WTC11 (cell line): ENCODE data around the gene AGBL2. TPM values are rescaled to one million over a fixed set of nuclear protein-coding genes. Genes with fewer than 3 reads are reported as not detected.
A peak's percentile ranks its signal among the peaks of the same experiment; 100 is the strongest.

ENCODE experiments used
- ATAC-seq: fragments of 200-7000 bp; cut with Tn5 transposase; 2 replicates; pipeline ENCODE4 v1.10.0; 2021; ENCODE audit warnings: mild to moderate bottlenecking, moderate library complexity
- Bru-seq: library from RNA; stranded (reverse); fragments of 400-500 nt; gene quantifications from one replicate; lab custom pipeline; 2021; lab: Mats Ljungman, UMichigan
- CTCF ChIA-PET: fragments of 300-600 bp; sonication (Branson Sonifier 250); formaldehyde crosslinking; loops from one replicate; lab custom pipeline; 2021; ENCODE audit warnings: antibody characterized with exemption; lab: Charles Lee
- POLR2A ChIA-PET: fragments of 350-600 bp; sonication (Branson Sonifier 250); formaldehyde crosslinking; loops from one replicate; lab custom pipeline; 2021; ENCODE audit warnings: antibody characterized with exemption; lab: Charles Lee
- DNase-seq: peaks from one replicate; pipeline ENCODE4 v3.0.0; 2021; ENCODE audit warnings: low spot score
- H3K27ac Mint-ChIP-seq: 2 replicates; pipeline ENCODE4 v1.8.0; 2021; ENCODE audit warnings: mixed read lengths
- H3K27me3 Mint-ChIP-seq: 2 replicates; pipeline ENCODE4 v1.8.0; 2021; ENCODE audit warnings: low read depth, mild to moderate bottlenecking, moderate library complexity, mixed read lengths
- H3K36me3 Mint-ChIP-seq: 2 replicates; pipeline ENCODE4 v1.8.0; 2021; ENCODE audit warnings: mixed read lengths
- H3K4me1 Mint-ChIP-seq: 2 replicates; pipeline ENCODE4 v1.8.0; 2022; ENCODE audit warnings: mixed read lengths
- H3K4me3 Mint-ChIP-seq: 2 replicates; pipeline ENCODE4 v1.8.0; 2021; ENCODE audit warnings: mild to moderate bottlenecking, moderate library complexity, mixed read lengths
- H3K9me3 Mint-ChIP-seq: 2 replicates; pipeline ENCODE4 v1.8.0; 2021; ENCODE audit warnings: mixed read lengths
- ESRRA ChIP-seq: sonication (generic); formaldehyde crosslinking; IDR thresholded peaks from 2 replicates; pipeline ENCODE4 v1.8.1; 2022; ENCODE audit warnings: mild to moderate bottlenecking, missing genetic modification reagents, borderline replicate concordance
- ETV6 ChIP-seq: sonication (generic); formaldehyde crosslinking; IDR thresholded peaks from 2 replicates; pipeline ENCODE4 v1.8.1; 2022; ENCODE audit warnings: mild to moderate bottlenecking, missing genetic modification reagents
- JUN ChIP-seq: sonication (generic); formaldehyde crosslinking; IDR thresholded peaks from 2 replicates; pipeline ENCODE4 v1.8.0; 2023; ENCODE audit warnings: mild to moderate bottlenecking, missing genetic modification reagents
- KAT7 ChIP-seq: sonication (generic); formaldehyde crosslinking; IDR thresholded peaks from 2 replicates; pipeline ENCODE4 v1.8.1; 2023; ENCODE audit warnings: missing genetic modification reagents, mild to moderate bottlenecking, borderline replicate concordance
- MXD4 ChIP-seq: fragments of 250-450 bp; sonication (Bioruptor Pico); IDR thresholded peaks from 2 replicates; pipeline ENCODE4 v1.8.0; 2021; ENCODE audit warnings: mild to moderate bottlenecking, moderate library complexity, borderline replicate concordance
- NFE2L1 ChIP-seq: sonication (generic); formaldehyde crosslinking; IDR thresholded peaks from 2 replicates; pipeline ENCODE4 v1.8.1; 2023; ENCODE audit warnings: missing genetic modification reagents
- NFYB ChIP-seq: sonication (generic); formaldehyde crosslinking; conservative IDR thresholded peaks from 2 replicates; pipeline ENCODE4 v1.8.0; 2022; ENCODE audit warnings: low read depth, missing genetic modification reagents
- RORB ChIP-seq: fragments of 250-450 bp; sonication (Bioruptor Pico); IDR thresholded peaks from 2 replicates; pipeline ENCODE4 v1.9.0; 2021; ENCODE audit warnings: mild to moderate bottlenecking
- SMAD3 ChIP-seq: sonication (generic); formaldehyde crosslinking; IDR thresholded peaks from 2 replicates; pipeline ENCODE4 v1.8.0; 2022; ENCODE audit warnings: missing genetic modification reagents, mild to moderate bottlenecking, borderline replicate concordance
- SOX15 ChIP-seq: fragments of 250-450 bp; sonication (Bioruptor Pico); IDR thresholded peaks from 2 replicates; pipeline ENCODE4 v1.9.0; 2021; ENCODE audit warnings: mild to moderate bottlenecking
- SP1 ChIP-seq: sonication (generic); formaldehyde crosslinking; conservative IDR thresholded peaks from 2 replicates; pipeline ENCODE4 v1.8.1; 2022; ENCODE audit warnings: missing genetic modification reagents
- TCF7 ChIP-seq: sonication (generic); formaldehyde crosslinking; IDR thresholded peaks from 2 replicates; pipeline ENCODE4 v1.8.0; 2022; ENCODE audit warnings: mild to moderate bottlenecking, low read depth, missing genetic modification reagents, moderate library complexity
- TP53 ChIP-seq: sonication (generic); formaldehyde crosslinking; IDR thresholded peaks from 2 replicates; pipeline ENCODE4 v1.8.1; 2023; ENCODE audit warnings: mild to moderate bottlenecking, missing genetic modification reagents
- ZNF263 ChIP-seq: sonication (generic); formaldehyde crosslinking; IDR thresholded peaks from 2 replicates; pipeline ENCODE4 v1.8.1; 2022; ENCODE audit warnings: low read depth, mild to moderate bottlenecking, moderate library complexity, missing genetic modification reagents
- ZNF416 ChIP-seq: fragments of 250-450 bp; sonication (Bioruptor Pico); IDR thresholded peaks from 2 replicates; pipeline ENCODE4 v1.9.0; 2021; ENCODE audit warnings: mild to moderate bottlenecking, inconsistent platforms
- long read RNA-seq, 3 experiments: library from RNA in 1 of 3; library from capped mRNA in 1 of 3; library from polyadenylated mRNA in 1 of 3; unstranded in 2 of 3; stranded (forward) in 1 of 3; transcript quantifications; one replicate each; pipeline ENCODE4 v2.0.0, GENCODE V29; 2021
- total RNA-seq: library from RNA; stranded (reverse); gene quantifications from 3 replicates; pipeline ENCODE4 v1.2.3, GENCODE V29; 2021
- TF ChIP-seq, protein P1 (sequence below): sonication (generic); formaldehyde crosslinking; IDR thresholded peaks from 2 replicates; pipeline ENCODE4 v1.8.1; 2022; ENCODE audit warnings: mild to moderate bottlenecking, moderate library complexity, missing genetic modification reagents
- TF ChIP-seq, protein P2 (sequence below): sonication (generic); formaldehyde crosslinking; IDR thresholded peaks from 2 replicates; pipeline ENCODE4 v1.8.0; 2023; ENCODE audit warnings: missing genetic modification reagents, mild to moderate bottlenecking, borderline replicate concordance
- TF ChIP-seq, protein P3 (sequence below): fragments of 250-450 bp; sonication (Bioruptor Pico); IDR thresholded peaks from 2 replicates; pipeline ENCODE4 v1.9.0; 2021; ENCODE audit warnings: moderate library complexity, mild to moderate bottlenecking, inconsistent platforms, borderline replicate concordance
- TF ChIP-seq, protein P4 (sequence below): sonication (generic); formaldehyde crosslinking; IDR thresholded peaks from 2 replicates; pipeline ENCODE4 v1.8.1; 2022; ENCODE audit warnings: mild to moderate bottlenecking, missing genetic modification reagents, moderate library complexity, borderline replicate concordance
- TF ChIP-seq, protein P5 (sequence below): sonication (generic); formaldehyde crosslinking; IDR thresholded peaks from 2 replicates; pipeline ENCODE4 v1.8.0; 2022; ENCODE audit warnings: mild to moderate bottlenecking, missing genetic modification reagents
- TF ChIP-seq, protein P6 (sequence below): sonication (generic); formaldehyde crosslinking; IDR thresholded peaks from 2 replicates; pipeline ENCODE4 v1.8.1; 2023; ENCODE audit warnings: mild to moderate bottlenecking, missing genetic modification reagents, moderate library complexity
- TF ChIP-seq, protein P7 (sequence below): fragments of 250-450 bp; sonication (Bioruptor Pico); conservative IDR thresholded peaks from 2 replicates; pipeline ENCODE4 v1.9.0; 2021; ENCODE audit warnings: mild to moderate bottlenecking

The AGBL2 gene, protein sequence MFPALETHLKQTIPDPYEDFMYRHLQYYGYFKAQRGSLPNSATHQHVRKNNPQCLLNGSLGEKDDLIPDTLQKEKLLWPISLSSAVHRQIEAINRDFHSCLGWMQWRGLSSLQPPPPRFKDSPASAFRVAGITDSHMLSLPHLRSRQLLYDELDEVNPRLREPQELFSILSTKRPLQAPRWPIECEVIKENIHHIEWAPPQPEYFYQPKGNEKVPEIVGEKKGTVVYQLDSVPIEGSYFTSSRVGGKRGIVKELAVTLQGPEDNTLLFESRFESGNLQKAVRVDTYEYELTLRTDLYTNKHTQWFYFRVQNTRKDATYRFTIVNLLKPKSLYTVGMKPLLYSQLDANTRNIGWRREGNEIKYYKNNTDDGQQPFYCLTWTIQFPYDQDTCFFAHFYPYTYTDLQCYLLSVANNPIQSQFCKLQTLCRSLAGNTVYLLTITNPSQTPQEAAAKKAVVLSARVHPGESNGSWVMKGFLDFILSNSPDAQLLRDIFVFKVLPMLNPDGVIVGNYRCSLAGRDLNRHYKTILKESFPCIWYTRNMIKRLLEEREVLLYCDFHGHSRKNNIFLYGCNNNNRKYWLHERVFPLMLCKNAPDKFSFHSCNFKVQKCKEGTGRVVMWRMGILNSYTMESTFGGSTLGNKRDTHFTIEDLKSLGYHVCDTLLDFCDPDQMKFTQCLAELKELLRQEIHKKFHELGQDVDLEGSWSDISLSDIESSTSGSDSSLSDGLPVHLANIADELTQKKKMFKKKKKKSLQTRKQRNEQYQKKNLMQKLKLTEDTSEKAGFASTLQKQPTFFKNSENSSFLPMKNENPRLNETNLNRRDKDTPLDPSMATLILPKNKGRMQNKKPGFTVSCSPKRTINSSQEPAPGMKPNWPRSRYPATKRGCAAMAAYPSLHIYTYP
- total RNA-seq: 3.7 to 4.2 TPM (median 4.1 TPM) in 3 replicates
- percentile 34 among the genes with signal in this experiment for Bru-seq, nascent RNA
- long read RNA-seq, experiment 1, partial matches to known transcripts: 3 of 6 reads
- long read RNA-seq, experiment 1, other reads (novel, unspliced or antisense): 3 of 6 reads
- long read RNA-seq, experiment 2: 0 reads
- long read RNA-seq, experiment 3, partial matches to known transcripts: 2 of 4 reads
- long read RNA-seq, experiment 3, other reads (novel, unspliced or antisense): 2 of 4 reads

DNA sequence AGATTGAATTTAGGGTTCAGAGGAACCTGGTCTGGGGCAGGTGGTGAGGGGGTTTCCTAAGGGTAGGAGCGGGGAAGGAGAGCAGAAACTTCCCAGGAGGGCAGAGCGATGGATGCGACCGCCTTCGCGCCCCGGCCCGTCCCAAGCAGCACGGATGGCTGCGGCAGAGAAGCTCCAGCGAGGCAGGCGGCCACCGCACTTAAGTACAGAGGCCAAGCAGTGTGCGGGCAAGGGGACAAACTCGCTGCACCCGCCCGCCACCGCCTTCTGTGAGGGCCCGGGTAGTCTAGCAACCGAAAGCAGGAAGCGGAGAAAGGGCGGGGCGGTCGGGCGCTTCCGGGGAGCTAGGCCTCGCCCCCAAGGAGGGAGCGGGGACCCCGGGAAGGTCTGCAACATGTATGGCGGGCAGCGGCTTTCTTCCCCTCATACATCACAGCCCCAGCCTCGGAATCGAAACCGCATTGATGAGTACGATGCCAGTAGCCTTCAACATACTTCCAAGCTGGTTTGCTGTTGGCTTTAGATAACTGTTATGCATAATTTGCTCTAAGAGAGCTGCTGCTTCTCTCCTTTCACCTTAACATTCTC, at the start of gene AGBL2:
TSS of gene AGBL2 (minus strand) at position 288 of the 588 bp plus-strand sequence. CDS start 719 bp downstream, outside the sequence.
- Mint-ChIP-seq H3K36me3 (peaks cover 24% of the 10 kb centered on the region), H3K4me1 (peaks cover 20% of the 10 kb centered on the region), H3K27me3 (no peaks in the 10 kb centered on the region), H3K9me3 (no peaks in the 10 kb centered on the region), H3K4me3 (peak within 1 kb of the TSS; percentile 94), H3K27ac (peak within 1 kb of the TSS; percentile 90)
- ATAC-seq: peak; percentile 97
- peak; percentile 83 for DNase-seq
- POLR2A ChIA-PET: interaction anchor here (0.6 to 1.5 kb wide), 5 partner anchors 9 to 1213 kb away, joined by 3 to 14 read pairs (median 5); no protein-coding TSS in a partner anchor
- CTCF ChIA-PET: interaction anchor here (0.8 kb wide), 1 partner anchor 74 kb away, joined by 3 read pairs; no protein-coding TSS in a partner anchor
- no peak for TF ChIP-seq SP1 (CRISPR knock-in tag)
- no peak for TF ChIP-seq RORB (CRISPR knock-in tag)
- TF ChIP-seq TP53 (CRISPR knock-in tag): no peak
- TF ChIP-seq, protein P1, sequence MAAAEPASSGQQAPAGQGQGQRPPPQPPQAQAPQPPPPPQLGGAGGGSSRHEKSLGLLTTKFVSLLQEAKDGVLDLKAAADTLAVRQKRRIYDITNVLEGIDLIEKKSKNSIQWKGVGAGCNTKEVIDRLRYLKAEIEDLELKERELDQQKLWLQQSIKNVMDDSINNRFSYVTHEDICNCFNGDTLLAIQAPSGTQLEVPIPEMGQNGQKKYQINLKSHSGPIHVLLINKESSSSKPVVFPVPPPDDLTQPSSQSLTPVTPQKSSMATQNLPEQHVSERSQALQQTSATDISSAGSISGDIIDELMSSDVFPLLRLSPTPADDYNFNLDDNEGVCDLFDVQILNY (CRISPR knock-in tag): peak; percentile 23; the same call in 1 of the 2 replicates
- TF ChIP-seq ETV6 (CRISPR knock-in tag): no peak
- TF ChIP-seq JUN (CRISPR knock-in tag): no peak
- no peak for TF ChIP-seq ESRRA (CRISPR knock-in tag)
- TF ChIP-seq TCF7 (CRISPR knock-in tag): no peak
- TF ChIP-seq, protein P2, sequence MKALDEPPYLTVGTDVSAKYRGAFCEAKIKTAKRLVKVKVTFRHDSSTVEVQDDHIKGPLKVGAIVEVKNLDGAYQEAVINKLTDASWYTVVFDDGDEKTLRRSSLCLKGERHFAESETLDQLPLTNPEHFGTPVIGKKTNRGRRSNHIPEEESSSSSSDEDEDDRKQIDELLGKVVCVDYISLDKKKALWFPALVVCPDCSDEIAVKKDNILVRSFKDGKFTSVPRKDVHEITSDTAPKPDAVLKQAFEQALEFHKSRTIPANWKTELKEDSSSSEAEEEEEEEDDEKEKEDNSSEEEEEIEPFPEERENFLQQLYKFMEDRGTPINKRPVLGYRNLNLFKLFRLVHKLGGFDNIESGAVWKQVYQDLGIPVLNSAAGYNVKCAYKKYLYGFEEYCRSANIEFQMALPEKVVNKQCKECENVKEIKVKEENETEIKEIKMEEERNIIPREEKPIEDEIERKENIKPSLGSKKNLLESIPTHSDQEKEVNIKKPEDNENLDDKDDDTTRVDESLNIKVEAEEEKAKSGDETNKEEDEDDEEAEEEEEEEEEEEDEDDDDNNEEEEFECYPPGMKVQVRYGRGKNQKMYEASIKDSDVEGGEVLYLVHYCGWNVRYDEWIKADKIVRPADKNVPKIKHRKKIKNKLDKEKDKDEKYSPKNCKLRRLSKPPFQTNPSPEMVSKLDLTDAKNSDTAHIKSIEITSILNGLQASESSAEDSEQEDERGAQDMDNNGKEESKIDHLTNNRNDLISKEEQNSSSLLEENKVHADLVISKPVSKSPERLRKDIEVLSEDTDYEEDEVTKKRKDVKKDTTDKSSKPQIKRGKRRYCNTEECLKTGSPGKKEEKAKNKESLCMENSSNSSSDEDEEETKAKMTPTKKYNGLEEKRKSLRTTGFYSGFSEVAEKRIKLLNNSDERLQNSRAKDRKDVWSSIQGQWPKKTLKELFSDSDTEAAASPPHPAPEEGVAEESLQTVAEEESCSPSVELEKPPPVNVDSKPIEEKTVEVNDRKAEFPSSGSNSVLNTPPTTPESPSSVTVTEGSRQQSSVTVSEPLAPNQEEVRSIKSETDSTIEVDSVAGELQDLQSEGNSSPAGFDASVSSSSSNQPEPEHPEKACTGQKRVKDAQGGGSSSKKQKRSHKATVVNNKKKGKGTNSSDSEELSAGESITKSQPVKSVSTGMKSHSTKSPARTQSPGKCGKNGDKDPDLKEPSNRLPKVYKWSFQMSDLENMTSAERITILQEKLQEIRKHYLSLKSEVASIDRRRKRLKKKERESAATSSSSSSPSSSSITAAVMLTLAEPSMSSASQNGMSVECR (CRISPR knock-in tag): 0 out of 2 replicates have a peak, but pooled peaks have one; percentile 27
- no peak for TF ChIP-seq NFE2L1 (CRISPR knock-in tag)
- TF ChIP-seq ZNF416 (CRISPR knock-in tag): no peak
- no peak for TF ChIP-seq KAT7 (CRISPR knock-in tag)
- TF ChIP-seq MXD4 (CRISPR knock-in tag): no peak
- no peak for TF ChIP-seq ZNF263 (CRISPR knock-in tag)
- TF ChIP-seq, protein P3, sequence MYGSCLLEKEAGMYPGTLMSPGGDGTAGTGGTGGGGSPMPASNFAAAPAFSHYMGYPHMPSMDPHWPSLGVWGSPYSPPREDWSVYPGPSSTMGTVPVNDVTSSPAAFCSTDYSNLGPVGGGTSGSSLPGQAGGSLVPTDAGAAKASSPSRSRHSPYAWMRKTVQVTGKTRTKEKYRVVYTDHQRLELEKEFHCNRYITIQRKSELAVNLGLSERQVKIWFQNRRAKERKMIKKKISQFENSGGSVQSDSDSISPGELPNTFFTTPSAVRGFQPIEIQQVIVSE (CRISPR knock-in tag): no peak
- TF ChIP-seq NFYB (CRISPR knock-in tag): no peak
- TF ChIP-seq SMAD3 (CRISPR knock-in tag): no peak
- TF ChIP-seq, protein P4, sequence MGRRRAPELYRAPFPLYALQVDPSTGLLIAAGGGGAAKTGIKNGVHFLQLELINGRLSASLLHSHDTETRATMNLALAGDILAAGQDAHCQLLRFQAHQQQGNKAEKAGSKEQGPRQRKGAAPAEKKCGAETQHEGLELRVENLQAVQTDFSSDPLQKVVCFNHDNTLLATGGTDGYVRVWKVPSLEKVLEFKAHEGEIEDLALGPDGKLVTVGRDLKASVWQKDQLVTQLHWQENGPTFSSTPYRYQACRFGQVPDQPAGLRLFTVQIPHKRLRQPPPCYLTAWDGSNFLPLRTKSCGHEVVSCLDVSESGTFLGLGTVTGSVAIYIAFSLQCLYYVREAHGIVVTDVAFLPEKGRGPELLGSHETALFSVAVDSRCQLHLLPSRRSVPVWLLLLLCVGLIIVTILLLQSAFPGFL (CRISPR knock-in tag): no peak
- TF ChIP-seq, protein P5, sequence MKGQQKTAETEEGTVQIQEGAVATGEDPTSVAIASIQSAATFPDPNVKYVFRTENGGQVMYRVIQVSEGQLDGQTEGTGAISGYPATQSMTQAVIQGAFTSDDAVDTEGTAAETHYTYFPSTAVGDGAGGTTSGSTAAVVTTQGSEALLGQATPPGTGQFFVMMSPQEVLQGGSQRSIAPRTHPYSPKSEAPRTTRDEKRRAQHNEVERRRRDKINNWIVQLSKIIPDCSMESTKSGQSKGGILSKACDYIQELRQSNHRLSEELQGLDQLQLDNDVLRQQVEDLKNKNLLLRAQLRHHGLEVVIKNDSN (CRISPR knock-in tag): no peak
- TF ChIP-seq, protein P6, sequence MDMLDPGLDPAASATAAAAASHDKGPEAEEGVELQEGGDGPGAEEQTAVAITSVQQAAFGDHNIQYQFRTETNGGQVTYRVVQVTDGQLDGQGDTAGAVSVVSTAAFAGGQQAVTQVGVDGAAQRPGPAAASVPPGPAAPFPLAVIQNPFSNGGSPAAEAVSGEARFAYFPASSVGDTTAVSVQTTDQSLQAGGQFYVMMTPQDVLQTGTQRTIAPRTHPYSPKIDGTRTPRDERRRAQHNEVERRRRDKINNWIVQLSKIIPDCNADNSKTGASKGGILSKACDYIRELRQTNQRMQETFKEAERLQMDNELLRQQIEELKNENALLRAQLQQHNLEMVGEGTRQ (CRISPR knock-in tag): no peak
- TF ChIP-seq, protein P7, sequence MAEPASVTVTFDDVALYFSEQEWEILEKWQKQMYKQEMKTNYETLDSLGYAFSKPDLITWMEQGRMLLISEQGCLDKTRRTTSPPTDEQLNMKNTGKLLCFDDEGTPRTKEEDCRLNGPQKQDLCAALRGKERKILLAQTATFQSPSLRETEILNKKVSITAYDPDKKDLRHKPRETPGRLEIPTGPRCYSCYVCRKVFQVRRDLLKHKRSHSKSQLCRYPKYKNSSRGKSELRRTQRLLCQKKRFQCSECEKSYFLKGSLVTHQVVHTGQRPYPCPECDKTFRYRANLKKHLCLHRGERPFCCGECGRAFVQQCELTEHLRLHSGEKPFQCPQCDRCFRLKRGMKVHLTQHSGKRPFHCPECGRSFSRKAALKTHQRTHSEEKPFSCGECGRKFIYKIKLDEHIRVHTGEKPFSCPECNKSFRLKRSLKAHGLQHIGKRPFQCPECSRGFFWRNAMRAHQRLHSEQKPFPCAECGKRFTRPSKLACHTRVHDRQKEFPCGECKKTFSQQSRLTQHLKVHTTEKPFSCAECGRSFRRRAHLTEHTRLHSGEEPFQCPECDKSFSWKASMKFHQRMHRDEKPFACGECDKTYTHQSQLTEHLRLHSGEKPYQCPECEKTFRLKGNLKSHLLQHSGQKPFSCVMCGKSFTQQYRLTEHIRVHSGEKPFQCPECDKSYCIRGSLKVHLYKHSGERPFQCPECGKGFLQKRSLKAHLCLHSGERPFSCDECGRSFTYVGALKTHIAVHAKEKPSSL (CRISPR knock-in tag): 0 out of 2 replicates have a peak, but pooled peaks have one; percentile 29
- no peak for TF ChIP-seq SOX15 (CRISPR knock-in tag)
